Stimulated activated CD4-positive, alpha-beta T cell treated with anti-CD3 and anti-CD28 coated beads, Interleukin-2, amount 100 ng/mL, for 48 hours (primary cell): ENCODE results near the gene GLRB.
"Not testable (repeated sequence)": the region's sequence is repeated elsewhere in the genome, so short reads cannot be mapped to it uniquely, and the experiment has no call there.

ENCODE experiments used
- DNase-seq, 2 donors: peaks; one replicate each; pipeline ENCODE4 v3.0.0-alpha.2; 2020

GLRB gene

DNA sequence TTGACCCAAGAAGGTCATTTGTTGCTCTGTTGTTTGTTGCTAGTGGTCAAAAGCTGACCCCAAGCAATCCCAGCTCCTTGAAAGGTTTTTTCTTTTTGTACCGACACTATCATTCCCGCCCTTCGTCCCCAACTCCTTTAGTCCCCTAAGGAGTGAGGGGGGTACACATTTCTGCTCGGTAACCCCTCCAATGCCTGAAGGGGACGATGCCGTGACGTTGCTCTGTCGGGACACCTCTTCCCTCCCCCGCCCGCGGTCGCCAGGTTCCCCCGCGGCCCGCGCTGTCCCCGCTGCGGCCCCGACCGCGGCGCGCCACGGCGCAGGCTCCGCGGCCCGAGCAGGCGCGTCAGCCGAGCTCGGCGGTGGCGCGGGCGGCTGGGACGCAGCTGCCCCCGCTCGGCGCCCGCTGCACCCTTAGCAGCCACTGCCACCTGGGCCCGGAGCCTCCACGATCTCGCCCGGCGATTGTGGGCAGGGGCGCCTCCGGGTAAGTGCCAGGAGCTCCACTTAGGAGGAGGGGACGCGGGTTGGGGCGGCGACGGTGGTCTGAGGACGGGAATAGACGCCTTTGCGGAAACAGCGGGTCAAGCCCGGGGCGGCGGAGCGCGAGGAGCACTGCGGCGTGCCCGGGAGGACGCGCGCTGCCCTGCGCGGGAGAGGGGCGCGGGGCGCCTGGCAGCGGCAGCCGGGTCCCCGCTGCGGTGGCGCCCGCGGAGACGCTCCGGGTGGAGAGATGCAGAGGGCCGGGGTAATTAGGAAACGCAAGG, at the start of gene GLRB:
Gene GLRB, plus strand, starts transcription at position 340 of the 767 bp plus-strand sequence. CDS start 1,875 bp downstream, outside the sequence.
- no peak for DNase-seq

DNA sequence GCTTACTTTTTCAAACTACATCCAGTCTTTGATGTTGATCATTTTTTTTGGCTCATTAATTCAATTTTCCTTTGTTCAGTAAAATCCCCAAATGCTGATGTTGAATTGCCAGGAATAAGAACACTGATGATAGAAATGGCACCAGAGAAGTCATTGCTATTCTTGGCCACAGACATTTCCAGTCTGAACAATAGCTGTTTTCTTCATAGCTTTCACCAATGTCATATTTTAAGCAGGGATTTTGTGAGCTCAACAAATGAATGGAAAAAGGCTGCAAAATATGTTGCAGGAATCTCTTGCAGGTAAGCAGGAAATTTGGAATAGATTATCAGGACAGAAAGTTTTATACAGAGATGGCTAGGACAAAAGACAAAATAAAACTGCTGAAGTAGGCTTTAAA, 40.5 kb upstream of the GLRB start:
- no peak for DNase-seq

DNA sequence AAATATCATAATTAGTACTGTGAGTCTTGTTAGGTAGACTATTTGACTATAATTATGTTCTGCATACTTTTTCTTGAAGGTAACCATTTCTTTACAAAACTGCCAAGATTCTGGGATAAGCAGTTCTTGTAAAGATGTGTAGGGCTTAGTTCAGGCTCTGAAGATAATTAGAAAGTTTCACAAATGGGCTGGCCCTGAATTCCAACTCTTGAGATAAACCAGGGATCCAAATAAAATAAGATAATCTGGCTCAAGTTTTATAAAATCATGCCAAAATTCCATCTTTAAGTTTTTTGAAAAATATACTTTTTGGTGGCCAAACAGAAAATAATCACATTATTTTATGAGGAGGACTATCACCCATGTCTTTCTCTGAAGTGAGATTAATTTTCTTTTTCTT, 35.5 kb upstream of the GLRB start:
- no peak for DNase-seq

DNA sequence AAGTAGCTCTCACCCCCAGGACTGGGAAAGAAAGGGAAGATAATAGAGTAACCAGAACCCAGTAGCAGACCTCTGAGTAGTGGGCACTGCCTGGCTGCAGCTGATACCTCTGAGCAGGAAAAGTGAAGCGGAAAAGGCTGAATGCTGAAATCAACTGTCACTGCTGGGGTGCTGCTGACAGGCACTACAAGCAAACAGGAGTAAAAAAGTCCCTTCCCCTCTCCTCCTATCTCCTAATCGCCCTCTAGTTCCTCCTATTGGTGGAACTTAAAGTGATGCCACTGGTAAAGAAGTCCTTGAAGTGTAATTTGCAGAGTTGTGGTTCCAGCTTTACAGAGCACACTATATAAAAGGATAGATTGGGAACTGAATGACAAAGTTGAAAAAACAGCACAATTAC, 32.8 kb upstream of the GLRB start:
- DNase-seq = no peak

DNA sequence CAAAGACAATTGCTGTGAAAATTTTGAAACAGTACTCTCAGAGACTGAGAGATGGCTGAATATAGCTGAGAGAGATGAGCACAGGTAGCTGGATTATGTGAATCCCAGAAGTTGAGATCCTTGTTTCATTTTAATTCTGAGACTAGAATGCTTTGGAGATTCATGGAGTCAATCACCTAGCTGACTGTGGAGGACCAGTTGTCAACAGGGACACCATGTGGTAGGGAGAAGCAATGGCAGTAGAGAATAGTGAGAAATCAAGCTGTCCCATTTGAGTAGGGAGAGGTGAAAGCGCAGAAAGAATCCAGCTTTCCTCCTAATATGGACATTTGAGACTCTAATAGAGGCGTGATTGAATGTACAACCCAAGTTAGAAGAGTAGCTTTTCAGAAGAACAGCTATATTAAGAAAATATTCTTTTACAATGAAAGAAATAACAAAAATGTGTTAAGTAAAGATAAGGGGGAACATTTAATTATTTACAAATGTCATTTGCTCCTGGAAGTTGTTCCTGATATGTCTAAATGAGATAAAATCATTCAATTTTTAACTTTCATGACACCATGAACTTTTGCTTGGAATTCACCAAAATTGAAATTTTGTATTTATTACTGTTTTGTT, 30.3 kb upstream of the GLRB start:
- no peak for DNase-seq

DNA sequence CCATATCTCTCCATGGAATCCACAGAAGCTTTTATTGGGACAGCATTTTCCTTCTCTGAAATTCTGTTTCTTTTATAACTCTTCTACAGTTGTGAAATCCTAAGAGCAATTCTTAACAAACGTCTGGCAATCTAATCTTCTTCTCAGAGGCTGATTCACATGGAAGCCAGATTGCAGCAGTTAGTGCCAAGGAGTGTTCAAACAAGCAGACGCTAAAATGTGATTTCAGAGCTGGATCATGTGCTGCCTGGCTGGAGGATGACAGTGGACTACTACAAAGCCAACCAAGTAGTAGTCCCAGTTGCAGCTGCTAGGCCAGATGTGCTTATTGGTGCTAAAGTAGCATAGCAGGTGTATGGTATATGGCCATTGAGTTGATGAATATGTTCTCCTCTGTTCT, 27.7 kb upstream of the GLRB start:
- no peak for DNase-seq

DNA sequence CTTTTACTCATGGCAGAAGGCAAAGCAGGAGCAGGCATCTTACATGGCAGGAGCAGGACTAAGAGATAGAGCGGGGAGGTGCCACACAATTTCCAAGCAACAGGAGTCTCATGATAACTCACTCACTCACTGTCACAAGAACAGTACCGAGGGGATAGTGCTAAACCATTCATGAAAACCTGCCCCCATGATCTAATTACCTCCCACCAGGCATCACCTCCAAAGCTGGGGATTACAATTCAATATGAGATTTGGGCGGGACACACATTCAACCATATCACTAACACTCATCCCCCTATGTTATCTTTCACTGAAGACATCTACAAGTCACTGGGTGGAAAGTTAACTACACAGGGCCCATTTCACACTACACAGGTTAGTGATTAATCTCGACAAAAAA, 25.4 kb upstream of the GLRB start:
- DNase-seq = no peak

DNA sequence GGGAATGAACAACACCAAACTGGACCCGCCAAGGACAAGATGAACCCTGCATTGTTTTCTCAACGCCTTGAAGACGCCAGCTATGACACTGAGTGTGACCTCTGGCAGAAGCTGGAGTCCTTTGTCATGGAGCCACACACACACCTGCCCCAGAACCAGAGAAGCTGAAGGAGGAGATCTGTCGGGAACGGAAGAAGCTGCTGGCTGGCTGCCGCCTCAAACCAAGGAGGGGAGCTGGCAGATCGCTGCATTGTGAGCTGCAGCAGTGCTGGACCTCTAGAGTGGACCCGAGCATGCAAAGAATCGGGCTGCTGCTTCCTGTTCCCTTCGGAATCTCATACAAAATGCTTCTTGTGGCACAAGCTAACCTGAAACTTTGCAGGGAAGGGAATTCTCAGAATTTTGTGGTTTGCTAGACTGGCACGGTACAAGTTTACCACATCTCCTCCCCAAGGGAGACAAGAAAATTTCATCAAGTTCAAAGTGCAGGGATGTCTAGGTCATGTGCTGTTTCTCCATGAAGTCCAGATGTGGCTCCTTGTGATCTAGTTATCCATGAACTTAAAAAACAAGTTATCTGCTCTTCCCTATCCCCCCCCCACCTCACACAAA, 23.4 kb upstream of the GLRB start:
- DNase-seq = no peak

DNA sequence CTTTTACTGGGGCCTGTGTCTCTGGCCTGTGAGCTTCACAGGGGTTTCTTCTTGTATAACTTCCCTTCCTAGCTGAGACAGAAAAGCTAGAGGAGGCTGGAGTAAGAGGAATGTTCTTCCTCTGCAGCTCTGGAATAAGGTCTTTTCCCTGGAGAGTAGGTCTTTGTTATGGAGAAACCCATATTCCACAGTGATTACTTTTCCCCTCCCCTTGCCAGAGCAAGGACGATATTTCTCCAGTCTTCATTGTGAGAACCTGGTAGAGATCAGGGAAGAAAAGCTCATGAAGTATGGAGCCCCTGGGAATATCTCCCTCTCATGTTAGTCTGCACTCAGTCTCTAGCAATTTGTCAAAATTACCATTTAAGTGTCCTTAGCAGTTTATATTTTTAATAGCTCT, 18.7 kb upstream of the GLRB start:
- no peak for DNase-seq

DNA sequence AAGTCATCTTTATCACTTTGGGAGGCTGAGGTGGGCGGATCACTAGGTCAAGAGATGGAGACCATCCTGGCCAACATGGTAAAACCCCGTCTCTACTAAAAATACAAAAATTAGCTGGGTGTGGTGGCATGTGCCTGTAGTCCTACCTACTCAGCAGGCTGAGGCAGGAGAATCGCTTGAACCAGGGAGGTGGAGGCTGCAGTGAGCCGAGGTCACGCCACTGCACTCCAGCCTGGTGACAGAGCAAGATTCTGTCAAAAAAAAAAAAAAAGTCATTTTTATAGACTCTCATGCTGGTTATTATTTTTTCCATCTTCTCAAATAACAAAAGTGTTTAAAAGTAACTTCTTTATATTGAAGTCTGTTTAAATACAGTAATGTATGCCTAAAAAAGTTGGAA, 17.1 kb upstream of the GLRB start:
- DNase-seq = not testable (repeated sequence)

DNA sequence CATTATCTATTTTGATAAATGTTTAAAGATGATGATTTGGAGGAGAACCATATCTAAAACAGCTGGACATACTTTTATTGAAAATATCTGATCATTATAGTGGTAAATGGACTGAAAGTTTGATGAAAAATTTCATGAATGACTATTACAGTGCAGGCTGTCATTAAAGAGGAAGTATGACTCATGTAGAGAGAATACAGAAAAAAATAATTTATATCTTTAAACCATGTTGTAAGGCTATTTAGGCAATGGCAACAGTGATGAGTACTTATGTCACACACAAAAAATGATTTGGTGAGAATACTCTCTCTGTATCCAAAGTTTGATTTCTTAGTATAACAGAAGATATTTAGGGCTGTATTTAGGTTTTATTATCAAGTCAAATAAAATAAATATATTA, 3.9 kb upstream of the GLRB start:
- DNase-seq = no peak

DNA sequence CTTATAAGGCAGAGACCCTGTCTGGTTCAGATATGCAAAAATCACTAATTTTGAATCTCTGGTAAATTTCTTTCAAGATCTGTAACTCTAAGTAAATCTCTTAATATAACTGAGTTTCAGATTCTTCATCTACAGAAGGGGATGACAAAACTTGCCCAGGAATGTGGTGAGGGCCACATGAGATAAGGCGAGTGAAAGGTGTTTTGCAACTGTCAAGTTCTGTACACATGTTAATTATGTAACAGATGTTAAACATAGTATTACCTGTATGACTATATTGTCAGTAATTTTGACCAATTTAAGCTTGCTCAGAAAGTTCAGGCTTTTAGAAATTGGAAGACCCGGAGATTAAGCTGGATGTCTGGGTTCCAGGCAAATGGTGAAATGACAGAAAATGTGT, 549 bp upstream of the GLRB start:
- no peak for DNase-seq

DNA sequence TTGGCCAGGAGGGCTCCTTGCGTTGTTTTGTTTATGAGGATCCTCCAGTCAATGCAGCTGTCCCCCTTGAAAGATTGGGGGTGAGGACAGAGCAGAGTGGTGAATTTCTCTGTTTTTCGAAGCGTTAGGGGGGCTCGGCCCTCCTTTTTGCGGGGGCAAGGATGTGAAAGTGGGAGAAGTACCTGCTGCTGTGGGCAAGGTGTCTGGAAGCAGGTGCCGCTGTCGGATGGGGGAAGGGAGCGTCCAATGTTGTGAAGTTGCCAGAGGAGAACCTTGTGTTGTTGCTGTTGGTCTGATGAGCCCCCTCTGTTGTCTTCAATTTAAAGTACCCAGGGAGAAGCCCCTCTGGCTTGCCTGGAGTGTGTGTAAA, 613 bp downstream of the GLRB start:
- DNase-seq = no peak

DNA sequence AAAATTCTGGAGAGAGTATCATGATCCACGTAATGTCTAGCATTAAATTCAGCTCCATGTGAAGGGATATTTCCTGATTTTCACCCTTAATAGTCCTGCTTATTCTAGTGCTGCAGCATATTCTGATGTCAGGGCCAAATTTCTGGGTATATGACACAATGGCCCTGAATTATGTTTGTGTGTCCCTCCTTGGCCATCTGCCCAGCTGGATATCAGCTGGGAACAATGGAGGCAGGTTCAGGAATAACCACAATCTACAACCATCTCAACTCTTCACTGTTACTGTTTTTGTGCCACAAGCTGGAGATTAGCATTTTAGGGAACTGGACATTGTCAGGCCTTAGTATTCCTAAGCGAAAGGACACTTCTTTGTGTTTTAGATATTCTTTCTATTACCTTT, 3.5 kb downstream of the GLRB start:
- no peak for DNase-seq

DNA sequence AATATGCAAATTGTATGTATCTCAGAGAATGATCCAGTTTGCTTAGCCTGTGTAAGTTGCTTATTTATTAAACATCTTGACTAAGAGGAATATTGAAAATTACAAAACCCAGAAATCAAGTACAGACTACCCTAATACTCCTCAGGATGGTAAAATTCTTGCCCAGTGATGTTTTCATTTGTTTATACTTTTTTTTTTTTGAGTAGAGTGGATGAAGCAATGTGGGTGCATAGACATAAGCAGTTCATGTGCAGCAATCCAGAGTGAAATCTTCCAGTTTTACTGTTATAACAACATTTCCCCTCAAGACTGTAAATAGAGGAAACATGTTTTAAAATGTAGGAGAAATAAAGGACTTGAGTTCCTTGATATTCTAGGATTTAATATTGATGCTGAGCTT, 4.7 kb downstream of the GLRB start:
- DNase-seq = no peak

DNA sequence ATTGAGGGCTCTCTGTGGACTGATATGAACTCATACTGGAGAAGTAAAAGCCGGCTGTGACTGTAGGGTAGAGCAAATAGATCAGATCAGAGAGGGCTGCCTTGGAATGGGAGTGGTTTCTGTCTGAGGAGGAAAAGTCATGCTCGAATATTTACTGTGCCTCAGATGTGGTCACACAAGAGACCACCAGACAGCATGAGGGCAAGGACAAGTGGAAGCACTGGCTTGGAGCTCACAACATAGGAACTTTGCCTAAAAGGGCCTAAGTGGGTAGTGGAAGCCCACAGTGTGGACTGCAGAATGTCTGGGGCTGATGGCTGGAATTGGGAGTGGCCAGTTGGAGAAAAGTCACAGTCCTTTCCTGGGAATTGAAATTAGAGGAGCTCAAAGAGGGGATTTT, 19.8 kb downstream of the GLRB start:
- DNase-seq = no peak

DNA sequence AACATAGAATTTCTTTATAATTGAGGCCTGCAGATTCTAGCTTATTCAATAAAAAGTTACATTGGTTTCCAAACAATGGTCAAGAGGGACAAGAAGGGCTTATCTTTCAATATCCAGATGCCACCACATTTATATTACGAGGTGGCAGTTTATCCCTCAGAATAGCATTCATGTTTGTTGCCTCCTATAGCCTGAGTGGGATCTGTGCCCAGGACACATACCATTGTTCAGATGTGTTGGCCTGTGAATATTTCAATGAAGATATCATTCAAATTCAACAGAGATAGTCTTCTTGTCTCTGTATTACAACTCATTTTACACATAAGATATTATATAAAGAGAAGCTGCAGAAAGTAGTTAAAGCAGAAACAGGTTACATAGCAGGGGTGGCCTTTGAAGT, 20.5 kb downstream of the GLRB start:
- no peak for DNase-seq

DNA sequence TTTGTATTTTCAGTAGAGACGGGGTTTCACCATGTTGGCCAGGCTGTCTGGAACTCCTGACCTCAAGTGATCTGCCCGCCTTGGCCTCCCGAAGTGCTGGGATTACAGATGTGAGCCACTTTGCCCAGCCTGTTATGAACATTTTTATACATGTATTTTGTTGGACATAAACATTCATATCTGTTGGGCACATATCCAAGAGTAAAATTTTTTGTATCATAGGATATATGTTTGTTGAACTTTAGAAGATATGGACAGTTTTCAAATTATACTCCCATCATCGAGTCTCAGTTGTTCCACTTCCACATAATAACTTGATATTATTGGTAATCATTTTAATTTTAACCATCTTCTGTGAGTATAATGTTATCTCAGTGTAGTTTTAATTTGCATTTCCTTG, 23.6 kb downstream of the GLRB start:
- no peak for DNase-seq

DNA sequence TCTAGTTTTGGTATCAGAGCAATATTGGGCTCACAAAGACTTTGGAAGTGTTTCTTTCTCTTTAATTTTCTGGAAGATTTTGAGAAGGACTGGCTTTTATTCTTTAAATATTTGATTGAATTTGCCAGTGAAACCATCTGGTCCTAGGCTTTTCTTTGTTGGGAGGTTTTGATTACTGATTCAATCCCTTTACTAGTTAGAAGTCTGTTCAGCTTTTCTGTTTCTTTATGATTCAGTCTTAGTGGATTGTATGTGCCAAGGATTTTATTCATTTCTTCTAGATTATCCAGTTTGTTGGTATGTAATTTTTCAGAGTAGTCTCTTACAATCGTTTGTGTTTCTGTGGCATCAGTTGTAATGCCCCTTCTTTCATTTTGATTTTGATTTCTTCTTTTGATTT, 28.6 kb downstream of the GLRB start:
- no peak for DNase-seq

DNA sequence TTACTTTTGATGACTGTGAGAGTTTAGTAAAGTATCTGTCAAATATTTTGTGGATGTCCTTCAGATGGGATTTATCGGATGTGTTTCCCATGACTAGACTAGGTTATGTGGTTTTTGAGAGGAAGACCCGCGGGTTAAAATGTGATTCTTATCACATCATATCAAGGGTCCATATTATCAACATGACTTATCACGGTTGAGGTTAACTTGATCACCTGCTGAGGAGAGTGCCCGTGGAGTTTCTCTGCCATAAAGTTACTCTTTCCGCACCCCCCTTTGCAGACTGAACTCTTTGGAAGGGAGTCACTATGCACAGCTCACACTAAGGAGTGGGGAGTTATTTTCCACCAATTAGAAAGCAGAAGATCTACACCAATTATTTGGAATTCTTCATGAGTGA, 38.7 kb downstream of the GLRB start:
- no peak for DNase-seq

DNA sequence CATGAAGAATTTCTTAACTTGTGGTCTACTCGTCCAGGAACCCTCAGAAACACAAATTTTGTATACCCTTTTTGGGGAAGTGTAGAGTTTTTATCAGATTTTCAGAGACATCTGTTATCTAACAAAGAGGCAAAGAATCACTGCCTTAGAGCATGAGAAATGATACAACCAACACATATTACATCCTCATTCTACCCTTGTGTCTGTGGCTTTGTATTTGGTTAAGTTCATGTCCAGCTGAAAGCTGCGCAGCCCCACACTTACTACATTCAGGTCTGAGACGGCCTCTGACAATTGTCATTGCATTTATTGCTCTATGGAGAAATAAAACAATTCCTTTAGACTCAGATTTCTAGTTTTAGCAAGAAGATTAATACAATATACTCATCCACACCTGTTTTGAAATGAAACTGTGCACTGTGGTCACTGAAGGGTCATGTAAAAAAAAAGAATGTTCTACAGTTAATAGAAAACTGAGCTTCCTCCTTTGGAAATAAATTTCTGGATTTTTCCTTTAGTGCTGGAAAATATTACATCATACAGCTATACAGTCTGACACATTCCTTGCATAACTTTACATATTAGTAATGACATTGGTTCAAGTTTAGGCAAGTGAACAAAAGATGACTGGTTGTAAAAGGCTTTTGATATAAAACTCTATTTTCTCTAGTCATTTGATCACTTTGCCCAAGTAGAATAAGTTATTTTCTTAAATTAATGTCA, 39.8 kb downstream of the GLRB start:
- no peak for DNase-seq

DNA sequence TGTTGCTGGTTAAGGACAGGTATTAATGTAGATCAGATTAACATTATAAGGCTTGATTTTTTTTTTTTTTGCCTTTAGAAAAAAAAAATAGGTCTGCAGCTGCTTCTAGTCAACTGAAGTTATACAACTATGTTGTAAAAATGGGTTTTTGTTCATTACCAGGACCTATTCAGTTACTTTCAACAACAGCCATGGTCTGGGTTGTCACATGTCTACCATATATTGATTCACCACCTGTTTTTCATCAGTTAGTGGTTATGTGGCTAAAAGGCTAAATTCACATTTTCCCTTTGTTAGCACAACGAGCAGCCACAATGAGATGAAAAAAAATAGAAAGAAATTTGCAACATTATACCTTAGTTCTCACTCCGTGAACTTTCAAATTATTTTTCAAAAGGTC, 45.5 kb downstream of the GLRB start:
- no peak for DNase-seq

DNA sequence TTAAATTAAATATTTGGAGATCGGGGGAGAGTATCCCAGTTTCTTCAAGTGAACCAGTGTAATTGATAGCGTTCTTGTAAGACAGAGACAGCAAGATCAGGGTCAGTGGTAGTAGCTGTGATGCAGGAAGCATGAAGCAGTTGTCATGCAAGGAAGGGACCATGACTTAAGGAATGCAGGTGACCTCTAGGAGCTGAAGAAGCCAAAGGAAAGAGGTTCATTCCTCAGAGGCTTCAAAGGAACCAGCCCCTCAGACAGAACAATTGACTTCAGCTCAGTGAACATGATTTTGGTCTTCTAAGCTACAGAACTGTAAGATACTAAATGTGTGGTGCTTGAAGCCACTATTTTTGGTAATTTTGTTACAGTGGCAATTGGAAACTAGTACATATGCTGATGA, 51.6 kb downstream of the GLRB start:
- no peak for DNase-seq

DNA sequence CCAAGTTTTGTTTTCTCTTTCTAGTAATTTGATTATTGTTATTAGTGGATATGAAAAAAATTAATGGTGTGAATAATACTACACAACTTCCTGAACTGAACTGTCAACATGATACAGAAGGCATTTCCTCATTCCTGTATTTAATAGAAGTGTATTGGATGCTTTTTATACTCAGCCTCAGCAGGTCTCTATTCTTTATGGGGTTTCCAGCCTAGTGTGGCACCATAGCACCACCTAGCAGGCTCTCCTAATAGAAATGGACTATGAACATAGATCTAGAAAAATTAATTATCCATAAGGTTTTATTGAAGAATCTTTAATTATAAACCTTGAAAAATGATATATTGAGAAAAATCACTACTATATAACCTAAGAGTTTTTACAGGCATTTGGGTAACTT, 52.4 kb downstream of the GLRB start:
- no peak for DNase-seq
